GM21737 (cell line): ENCODE data around the gene TP53AIP1.
"Not testable (repeated sequence)": the region's sequence is repeated elsewhere in the genome, so short reads cannot be mapped to it uniquely, and the experiment has no call there.

Experiments
- ATAC-seq: cut with Tn5 transposase; IDR thresholded peaks from one replicate; pipeline ENCODE4 v1.9.1; 2021; ENCODE audit warnings: mild to moderate bottlenecking, moderate library complexity; ENCODE audit not compliant: unreplicated experiment

The TP53AIP1 gene

DNA sequence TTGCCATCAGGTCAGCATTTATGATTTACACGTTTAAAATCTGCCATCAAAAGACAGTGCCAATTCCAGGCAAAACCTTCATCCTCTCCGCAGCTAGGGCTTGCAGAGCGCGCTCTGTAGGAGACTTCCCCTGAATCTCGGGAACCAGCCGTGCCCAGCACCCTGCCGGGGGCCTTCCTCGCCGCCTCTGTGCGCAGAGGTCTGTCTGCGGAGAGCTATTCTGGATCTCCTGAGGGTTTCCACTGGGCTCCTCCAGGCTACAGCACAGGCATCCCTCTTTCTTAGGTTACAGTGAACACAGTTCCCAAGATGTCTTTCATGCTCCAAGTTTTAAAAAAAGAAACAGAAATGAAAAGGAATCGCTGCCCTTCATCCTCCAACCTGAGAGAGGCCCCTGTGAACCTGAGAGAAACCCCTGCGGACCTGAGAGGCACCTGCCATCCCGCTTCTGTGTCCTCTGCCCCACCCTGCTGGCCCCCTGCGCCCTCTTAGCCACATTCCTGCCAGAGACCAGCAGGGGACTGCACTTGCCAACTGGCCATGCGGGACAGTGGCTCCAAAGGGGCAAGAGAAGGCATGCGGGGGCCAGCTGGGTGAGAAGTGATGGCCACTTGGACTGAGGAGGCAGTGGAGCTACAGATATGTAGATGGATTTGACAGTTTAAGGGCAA is 16.1 kb downstream of the TP53AIP1 start:
- ATAC-seq: no peak

DNA sequence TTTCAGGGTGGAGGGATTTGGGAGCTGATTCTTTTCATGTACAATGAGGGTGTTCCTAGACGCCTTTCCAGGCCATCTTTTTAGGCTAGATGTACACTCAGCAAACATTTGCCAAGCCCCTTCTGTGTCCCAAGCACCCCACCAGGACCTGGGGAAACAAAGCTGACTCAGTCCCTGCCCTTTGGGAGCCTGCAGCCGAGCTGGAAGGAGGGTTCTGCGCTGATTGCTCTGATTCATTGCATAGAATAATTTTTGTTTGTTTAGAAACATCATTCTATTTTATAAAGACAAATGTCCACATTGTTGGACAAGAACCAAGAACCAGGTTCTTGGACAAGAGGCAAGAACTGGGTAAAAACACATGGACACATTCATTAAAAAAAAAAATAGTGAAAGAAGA is 16.7 kb downstream of the TP53AIP1 start:
- no peak for ATAC-seq

DNA sequence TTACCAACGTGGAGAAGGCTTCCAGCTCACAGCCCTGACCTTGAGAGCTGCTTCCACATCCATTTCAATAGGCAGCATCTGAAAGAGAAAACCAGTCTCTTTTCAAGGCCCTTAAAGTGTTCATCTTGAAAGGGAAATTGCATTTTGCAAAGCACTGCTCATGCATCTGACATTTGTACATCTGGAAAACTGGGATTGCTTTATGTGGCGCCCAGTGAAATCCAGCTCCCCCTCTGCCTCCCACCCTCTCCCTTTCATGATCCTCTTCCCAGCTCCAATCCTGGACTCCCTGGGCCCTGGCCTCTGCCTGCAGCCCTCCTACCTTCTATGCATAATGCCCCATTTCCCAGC is 17.4 kb downstream of the TP53AIP1 start:
- no peak for ATAC-seq

DNA sequence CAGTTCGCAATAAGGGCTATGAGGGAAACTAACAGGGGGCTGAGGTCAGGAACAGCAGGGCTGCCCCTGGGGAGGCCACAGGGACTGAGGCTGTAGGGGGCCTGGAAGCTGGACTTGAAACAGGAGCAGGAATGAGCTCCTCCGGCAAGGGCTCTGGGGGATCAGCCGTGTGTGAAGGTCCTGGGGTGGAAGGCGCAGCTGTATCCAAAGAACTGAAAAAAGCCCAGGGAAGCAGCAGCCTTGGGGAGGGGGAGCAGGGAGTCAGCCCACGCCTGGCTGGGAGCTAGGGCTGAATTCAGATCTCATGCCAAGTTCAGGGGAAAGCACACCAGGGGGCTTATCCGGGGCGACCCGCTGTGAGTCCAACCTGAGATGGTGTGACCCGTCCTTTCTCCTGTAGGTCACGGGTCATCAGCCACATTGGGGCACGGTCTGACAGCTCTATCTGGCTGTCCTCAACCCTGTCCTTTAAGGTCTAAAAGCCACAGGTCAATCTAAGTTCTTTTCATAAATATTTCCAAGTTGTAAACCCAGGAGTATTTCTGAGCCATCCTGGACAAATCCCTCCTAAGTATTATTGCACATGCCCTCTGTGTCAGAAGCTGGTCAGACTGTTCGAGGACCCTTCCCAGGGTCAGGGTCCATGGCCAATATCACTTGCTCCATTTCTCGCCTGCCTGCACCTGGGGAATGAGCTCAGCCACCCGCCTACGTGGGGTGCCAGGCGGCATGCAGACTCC is 18.0 kb downstream of the TP53AIP1 start:
- no peak for ATAC-seq

DNA sequence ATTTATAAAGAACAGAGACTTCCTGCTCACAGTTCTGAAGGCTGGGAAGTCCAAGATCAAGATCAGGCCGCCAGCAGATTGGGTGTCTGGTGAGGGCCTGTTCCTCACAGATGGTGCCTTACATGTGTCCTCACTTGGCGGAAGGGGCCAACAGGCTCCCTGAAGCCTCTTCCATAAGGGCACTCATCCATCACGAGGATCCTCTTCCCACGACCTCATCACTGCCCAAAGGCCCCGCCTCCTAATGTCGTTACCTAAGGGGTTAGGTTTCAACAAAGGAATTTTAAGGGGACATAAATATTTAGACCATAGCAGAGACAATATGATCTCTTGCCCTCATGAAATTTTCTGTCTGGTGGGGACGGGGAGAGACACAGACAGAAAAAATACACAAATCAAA is 18.6 kb downstream of the TP53AIP1 start:
- no peak for ATAC-seq

DNA sequence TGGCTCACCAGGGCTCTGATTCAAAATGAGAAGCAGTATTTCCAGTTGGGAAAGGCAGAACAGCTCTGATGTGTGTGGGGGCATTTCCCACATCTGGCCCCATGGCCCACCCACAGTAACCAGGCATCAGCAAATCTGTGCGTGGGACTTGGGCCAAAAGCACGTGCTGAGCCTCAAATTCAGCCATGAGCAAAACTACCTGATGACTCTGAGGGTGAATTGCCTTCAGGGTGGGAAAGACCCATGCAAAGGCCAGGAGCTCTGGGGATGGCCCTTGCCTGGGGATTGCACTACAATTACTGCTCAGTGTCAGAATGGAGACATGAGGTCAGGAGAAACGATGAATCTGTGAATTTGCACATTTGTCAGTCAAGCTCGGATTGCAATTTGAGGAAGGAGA is 20.9 kb downstream of the TP53AIP1 start:
- ATAC-seq: no peak

DNA sequence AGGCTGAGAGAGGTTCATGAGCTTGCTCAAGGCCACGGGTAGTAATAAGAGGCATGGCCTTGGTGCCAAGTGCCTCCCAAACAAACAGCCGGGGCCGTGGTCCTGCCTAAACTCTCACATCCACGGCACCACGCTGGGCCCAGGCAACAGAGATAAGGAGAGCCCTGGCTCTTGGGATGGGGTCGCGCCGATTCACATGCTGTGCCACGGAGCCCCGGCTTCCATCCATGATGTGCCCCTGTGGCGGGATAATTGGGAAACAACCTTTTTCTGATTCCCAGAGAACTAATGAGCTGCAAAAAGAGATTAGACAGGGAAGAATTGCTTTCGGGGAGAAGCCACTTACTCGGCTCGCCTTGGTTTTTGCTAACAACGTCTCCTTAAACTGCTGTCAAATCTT is 22.0 kb downstream of the TP53AIP1 start:
- ATAC-seq: no peak

DNA sequence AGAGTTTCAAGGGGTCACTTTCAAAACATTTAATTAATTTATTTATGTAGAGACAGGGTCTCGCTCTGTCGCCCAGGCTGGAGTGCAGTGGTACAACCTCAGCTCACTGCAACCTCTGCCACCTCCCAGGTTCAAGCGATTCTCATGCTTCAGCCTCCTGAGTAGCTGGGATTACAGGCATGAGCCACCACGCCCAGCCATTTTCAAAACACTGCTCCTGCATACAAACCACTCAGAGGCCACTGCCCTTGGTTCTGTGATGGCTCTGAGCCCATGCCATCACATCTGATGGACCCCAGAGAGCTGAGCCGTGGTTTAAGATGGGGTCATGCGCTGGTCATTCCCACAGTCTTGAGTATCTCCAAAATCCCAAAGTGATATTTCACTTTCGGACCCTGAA is 23.0 kb downstream of the TP53AIP1 start:
- ATAC-seq: not testable (repeated sequence)

DNA sequence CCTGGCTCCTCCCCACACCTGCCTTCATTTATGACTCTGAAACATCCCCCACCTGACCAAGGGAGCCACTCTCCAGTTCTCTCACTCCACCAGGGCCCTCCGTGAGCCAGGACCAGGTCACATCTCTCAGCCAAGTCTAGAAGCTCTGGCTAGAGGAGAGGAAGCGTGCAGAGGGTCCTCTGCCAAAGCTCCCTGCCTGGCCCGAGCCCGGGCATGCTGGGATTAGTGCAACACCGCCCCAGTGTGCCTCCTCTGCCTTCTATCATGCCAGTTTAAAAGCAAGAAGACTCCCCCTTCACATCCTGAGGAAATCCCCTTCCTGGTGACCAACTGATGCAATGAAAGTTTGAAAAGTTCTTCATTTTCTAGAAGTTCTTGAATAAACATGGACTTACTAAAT is 23.5 kb downstream of the TP53AIP1 start:
- no peak for ATAC-seq

DNA sequence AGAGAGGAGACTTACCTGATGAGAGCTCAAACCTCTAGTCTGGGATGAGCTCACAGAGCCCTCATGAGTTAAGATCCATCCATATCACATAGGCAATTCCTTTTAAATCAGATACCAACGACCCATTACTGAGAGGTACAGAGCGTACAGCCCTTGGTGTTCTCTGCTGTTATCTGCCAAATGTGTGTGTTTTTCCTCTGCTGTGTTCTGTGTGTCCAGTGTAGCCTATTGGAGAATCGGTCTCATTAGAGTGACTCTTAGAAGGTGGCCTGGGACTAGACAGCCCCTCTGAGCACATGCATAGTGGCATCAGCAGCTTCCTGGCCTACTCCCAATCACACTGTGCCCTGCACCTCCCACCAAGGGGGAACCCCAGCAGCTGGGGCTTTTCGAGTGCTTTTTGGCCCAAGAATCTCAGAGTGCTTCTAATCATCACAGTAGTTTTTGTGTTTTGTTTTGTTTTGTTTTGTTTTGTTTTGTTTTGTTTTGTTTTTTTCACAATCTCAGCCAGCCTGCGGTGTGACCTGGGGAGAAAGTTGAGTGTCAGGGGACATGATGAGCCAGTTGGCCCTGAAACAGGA is 25.4 kb downstream of the TP53AIP1 start:
- no peak for ATAC-seq

DNA sequence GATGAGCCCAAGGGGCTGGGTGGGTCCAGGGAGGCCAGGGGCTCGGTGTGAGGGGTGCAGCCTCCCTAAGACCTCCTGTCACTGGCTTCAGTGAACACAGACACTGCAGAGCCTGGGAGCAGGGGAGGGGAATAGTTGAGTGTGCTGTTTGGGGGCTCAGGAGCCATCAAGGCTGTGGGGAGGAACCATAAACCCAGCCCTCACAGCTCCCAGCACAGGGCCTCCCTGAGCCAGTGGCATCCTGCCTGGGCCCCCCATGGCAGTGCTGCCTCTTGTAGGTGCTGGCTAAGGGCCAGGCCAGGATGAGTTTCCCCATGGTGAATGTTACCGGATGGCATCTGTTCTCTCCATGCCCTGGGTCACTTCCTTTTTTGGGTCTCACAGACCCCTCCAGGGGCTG is 26.0 kb downstream of the TP53AIP1 start:
- ATAC-seq: no peak

DNA sequence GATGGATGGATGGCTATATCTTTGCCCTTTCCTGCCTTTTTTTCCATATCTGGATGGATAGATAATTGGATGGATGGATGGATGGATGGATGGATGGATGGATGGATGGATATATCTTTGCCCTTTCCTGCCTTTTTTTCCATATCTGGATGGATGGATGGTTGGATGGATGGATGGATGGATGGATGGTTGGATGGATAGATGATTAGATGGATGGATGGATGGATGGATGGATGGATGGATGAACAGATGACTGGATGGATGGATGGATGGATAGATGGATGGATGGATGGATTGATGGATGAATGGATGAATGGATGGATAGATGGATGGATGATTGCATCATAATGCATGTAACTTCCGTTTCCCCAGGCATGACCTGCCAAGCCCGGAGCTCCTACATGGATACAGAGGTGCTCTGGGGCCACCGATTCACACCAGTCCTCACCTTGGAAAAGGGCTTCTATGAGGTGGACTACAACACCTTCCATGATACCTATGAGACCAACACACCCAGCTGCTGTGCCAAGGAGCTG is 26.6 kb downstream of the TP53AIP1 start:
- no peak for ATAC-seq

DNA sequence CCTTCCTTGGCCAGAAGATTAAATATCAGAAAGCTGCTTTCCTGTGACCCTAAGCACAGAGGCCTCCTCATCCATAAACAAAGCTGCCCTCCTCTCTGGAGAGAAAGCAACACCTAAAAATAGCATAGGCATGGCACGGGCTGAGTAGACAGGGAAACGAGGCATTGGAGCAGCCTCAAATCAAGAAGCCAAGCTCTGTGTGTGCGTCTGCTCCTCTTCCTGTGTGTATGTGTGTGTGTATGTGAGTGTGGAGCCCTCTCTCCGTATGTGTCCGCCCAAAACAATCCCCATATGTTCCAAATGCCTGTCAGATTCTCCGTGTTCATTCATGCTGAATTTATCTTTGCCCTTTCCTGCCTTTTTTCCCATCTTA is 27.5 kb downstream of the TP53AIP1 start:
- no peak for ATAC-seq

DNA sequence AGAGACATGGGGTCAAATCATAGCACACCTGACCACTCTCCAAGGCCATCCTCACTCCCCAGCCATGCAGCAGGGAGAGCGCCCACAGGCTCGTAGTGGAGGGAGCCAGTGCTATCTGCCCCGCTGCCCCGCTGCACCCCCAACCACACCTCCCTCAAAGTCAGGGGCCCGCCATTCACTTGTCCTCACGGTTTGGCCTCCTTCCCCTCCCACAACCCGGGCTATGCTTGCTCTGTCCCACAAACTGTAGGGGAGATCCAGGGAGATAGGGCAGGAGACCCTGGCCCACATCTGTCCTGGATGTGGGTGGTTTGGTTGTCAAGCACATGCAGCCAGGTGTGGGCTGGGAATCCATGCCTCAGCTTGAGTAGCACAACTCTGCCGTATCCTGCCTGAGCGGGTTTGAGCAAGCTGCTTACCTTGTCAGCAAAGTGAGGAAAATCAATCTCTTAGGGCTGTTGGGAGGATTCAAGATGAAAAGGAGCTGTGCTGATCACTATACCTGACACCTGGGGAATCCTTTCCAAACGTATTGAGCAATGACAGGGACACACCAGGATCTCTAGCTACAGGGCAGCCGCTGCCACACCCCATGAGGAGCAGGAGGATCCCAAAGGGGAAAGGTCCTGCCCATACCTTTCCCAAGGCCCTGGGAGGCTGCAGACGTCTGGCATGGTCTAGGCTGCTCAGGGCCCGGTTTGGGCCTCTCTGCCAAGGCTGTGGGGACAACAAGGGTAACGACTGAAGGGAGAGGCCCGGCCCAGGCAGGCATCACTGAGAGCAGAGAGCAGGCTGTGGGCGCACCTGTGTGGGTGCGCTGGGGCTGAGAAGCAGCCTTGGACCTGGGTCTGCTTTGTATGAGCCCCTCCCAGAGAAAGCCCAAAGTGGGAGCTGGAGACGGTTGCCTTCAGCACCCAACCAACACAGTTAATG is 28.2 kb downstream of the TP53AIP1 start:
- ATAC-seq: no peak

DNA sequence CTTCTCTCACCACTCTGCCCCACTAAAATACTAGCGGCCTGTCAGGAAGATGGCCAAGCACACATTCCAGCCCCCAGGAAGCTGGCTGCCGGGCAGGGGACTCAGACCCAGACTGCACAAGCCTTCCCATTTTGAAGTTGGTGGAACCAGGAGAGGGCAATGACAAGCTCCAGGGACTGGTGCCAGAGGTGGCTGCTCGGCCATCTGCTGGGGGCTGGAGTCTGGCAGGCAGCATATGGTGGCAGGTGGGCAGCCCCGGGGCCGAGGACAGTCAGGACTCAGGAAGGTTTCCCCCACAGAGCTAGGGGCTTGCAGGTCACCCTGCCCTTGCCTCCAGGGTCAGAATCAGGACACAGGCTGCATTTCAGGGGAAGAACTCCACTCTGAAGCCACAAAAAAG is 28.9 kb downstream of the TP53AIP1 start:
- ATAC-seq: no peak

DNA sequence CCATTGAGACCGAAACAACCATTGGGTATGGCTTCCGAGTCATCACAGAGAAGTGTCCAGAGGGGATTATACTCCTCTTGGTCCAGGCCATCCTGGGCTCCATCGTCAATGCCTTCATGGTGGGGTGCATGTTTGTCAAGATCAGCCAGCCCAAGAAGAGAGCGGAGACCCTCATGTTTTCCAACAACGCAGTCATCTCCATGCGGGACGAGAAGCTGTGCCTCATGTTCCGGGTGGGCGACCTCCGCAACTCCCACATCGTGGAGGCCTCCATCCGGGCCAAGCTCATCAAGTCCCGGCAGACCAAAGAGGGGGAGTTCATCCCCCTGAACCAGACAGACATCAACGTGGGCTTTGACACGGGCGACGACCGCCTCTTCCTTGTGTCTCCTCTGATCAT is 31.0 kb downstream of the TP53AIP1 start:
- no peak for ATAC-seq

DNA sequence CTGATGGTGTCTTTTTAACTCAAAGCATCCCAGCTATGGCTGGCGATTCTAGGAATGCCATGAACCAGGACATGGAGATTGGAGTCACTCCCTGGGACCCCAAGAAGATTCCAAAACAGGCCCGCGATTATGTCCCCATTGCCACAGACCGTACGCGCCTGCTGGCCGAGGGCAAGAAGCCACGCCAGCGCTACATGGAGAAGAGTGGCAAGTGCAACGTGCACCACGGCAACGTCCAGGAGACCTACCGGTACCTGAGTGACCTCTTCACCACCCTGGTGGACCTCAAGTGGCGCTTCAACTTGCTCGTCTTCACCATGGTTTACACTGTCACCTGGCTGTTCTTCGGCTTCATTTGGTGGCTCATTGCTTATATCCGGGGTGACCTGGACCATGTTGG is 31.4 kb downstream of the TP53AIP1 start:
- ATAC-seq: no peak

DNA sequence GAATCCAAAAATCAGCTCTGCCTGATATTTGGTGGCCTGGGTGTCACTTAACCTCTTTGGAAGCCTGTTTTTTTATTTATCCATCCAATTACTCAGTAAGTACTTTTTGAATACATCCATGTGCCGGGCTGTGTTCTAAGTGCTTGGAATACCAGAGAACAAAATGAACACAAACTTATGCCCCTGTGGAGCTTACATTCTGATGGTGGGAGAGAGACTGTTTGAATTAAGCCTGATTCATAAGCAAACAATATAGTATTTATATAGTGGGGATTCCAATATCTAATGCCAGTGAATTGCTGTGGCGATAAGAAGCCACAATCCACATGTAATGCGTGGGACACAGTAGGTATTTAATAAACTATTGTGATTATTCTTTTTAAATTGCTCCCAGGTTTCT is 32.1 kb downstream of the TP53AIP1 start:
- no peak for ATAC-seq

DNA sequence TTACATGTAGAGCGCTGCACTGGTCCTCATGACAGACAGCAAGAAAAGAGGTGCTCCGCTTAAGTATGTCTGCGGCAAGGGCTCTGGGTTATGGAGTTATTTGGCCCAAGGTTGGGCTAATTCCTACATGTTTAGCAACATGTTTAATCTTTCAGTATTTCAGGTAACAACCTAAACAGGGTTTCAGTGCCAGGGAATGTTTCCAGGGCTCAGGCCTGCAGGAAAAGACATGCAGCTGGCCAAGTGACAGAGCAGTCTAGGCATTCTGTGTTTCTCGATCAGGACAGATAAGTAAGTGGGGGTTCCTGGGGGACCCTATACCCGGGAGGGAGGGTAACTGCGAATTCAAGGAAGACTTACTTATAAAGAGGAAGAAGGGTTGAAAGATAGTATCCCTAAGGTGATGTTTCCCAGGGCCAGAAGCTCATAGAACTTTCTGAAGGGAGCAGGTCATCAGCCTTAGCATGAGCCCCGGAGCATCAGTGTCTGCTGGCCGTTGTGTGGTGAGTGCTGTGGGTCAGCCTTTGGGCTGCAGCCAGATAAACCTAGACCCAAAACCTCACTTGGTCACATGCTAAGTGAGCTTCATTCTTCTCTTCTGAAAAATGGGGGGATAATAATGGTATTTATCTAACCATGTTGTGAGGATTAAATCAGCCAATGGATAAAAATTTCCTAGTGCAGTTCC is 33.1 kb downstream of the TP53AIP1 start:
- no peak for ATAC-seq

DNA sequence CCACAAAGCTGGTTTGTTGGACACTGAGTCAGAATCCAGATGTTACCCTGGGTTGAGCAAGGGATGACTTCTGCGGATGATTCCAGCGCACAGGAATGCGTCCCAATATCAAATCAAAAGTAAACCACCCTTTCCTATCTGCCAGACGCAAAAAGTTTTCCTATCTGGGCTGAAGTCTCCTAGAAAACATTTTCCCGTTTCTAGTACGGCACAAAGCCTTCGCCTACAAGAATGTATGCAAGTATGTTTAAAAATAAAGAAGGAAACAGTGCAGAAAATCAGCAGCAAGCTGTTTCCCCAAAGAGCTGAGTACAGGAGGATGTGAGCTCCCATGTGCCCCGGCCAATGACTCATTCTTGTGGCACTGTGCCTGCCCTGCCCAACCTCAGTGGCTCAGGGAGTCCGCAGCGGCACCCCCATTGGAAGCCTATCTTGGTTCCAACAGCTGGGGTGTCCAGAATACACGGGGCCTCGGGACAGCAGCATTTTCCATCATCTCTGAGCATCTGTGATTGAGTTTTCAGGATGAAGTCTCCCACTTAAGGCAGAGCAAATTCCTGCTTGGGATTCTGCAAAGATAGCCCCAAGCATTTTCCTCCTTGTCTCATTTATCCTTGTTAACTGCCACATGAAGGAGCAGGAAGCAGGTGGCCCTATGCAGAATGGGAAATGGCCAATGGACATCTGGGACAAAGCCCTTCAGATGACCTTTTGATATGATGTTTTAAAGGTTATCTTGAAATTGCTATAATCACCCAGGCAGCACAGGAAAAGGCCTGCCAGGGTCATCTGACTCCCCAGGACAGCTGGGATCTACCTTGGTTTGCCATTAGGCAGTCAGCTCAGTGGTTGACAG is 34.1 kb downstream of the TP53AIP1 start:
- ATAC-seq: no peak
